Measurements from ENCODE around the gene MOB2.

The MOB2 gene

DNA sequence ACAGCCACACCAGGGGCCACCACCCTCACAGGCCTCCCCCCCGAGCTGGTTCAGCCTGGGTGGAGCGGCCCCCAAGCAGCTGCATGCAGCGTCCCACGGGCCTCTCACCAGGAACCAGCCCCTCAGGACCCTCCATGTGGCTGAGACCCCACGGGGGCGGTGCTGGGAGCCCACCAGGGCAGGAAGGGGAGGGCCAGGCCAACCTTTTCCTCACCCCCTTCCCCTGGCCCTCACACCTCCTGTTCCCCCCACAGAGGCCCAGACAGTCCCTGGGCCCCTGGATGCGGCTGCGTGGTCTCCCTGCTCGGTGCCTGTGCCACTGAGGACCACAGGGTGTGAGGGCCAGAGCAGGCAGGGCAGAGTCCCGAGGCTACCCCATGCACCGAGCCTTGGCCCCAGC, 46.5 kb downstream of the MOB2 start:
- Histone ChIP-seq H3K4me2 (ENCODE audit: low read length) (no peak overlapping the region), H3K4me1 (peaks cover 3% of the 10 kb centered on the region), H3K9me3 (ENCODE audit: control insufficient read depth, low read length) (no peaks in the 10 kb centered on the region), H3K4me3 (ENCODE audit: low read depth, low read length) (no peak overlapping the region), H2AFZ (no peak overlapping the region), H3K27ac (no peak overlapping the region), H3K9ac (no peak overlapping the region), H3K36me3 (ENCODE audit: control insufficient read depth, insufficient read depth, low read length) (no peaks in the 10 kb centered on the region), H3K27me3 (ENCODE audit: control insufficient read depth, insufficient read depth, low read length) (no peaks in the 10 kb centered on the region), H3K79me2 (no peaks in the 10 kb centered on the region)
- TF ChIP-seq, protein P1, sequence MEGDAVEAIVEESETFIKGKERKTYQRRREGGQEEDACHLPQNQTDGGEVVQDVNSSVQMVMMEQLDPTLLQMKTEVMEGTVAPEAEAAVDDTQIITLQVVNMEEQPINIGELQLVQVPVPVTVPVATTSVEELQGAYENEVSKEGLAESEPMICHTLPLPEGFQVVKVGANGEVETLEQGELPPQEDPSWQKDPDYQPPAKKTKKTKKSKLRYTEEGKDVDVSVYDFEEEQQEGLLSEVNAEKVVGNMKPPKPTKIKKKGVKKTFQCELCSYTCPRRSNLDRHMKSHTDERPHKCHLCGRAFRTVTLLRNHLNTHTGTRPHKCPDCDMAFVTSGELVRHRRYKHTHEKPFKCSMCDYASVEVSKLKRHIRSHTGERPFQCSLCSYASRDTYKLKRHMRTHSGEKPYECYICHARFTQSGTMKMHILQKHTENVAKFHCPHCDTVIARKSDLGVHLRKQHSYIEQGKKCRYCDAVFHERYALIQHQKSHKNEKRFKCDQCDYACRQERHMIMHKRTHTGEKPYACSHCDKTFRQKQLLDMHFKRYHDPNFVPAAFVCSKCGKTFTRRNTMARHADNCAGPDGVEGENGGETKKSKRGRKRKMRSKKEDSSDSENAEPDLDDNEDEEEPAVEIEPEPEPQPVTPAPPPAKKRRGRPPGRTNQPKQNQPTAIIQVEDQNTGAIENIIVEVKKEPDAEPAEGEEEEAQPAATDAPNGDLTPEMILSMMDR (IDR thresholded peaks at IDR 0.05) = no peak

DNA sequence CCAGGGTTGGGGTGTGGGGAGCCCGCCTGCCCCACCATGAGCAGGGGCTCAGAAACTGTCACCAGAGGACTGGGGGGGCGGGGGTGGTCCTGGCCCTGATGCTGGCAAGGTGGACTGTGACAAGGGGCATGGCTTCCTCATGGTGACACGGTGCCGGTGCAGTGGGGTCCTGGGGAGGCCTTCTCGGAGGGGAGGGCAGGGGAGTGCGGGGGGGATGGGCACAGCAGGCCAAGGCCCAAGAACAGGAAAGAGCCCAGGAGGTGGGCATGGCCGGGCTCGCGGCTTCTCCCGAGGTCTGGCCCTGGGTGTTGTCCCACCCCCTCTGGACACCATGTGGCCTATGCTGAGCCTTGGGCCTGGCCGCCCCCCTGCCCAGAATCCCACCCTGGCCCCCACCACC, 47.2 kb downstream of the MOB2 start:
- Histone ChIP-seq H3K27me3 (ENCODE audit: control insufficient read depth, insufficient read depth, low read length) (no peaks in the 10 kb centered on the region), H3K79me2 (no peaks in the 10 kb centered on the region), H3K9me3 (ENCODE audit: control insufficient read depth, low read length) (no peaks in the 10 kb centered on the region), H3K4me2 (ENCODE audit: low read length) (no peak overlapping the region), H3K9ac (no peak overlapping the region), H3K36me3 (ENCODE audit: control insufficient read depth, insufficient read depth, low read length) (no peaks in the 10 kb centered on the region), H3K4me1 (peaks cover 3% of the 10 kb centered on the region), H2AFZ (no peak overlapping the region), H3K27ac (no peak overlapping the region), H3K4me3 (ENCODE audit: low read depth, low read length) (no peak overlapping the region)
- TF ChIP-seq, protein P1 (IDR thresholded peaks at IDR 0.05) = no peak

DNA sequence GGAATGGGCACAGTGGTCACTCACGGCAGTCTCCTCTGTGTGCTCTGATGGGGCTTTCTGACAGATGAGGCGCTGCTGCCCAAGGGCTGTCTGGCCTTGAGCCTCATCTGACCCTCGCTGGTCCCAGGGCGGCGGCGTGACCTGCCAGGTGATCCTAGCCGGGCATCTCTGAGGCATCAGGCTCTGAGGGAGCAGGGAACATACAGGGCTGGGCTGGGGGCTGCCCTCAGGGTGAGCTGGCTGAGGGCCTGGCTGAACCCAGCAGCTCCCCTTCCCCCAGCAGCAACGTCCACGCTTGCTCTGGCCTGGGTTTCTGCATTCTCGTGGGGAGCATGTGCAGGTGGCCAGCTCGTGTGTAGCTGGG, 47.6 kb downstream of the MOB2 start:
- Histone ChIP-seq H3K4me1 (peaks cover 3% of the 10 kb centered on the region), H3K36me3 (ENCODE audit: control insufficient read depth, insufficient read depth, low read length) (no peaks in the 10 kb centered on the region), H3K9ac (no peak overlapping the region), H3K27ac (no peak overlapping the region), H3K4me2 (ENCODE audit: low read length) (no peak overlapping the region), H3K9me3 (ENCODE audit: control insufficient read depth, low read length) (no peaks in the 10 kb centered on the region), H2AFZ (no peak overlapping the region), H3K4me3 (ENCODE audit: low read depth, low read length) (no peak overlapping the region), H3K79me2 (no peaks in the 10 kb centered on the region), H3K27me3 (ENCODE audit: control insufficient read depth, insufficient read depth, low read length) (no peaks in the 10 kb centered on the region)
- TF ChIP-seq, protein P1 (IDR thresholded peaks at IDR 0.05) = no peak

- Histone ChIP-seq H3K36me3 (ENCODE audit: control insufficient read depth, insufficient read depth, low read length) (no peaks in the 10 kb centered on the region), H2AFZ (no peak overlapping the region), H3K9ac (no peak overlapping the region), H3K4me3 (ENCODE audit: low read depth, low read length) (no peak overlapping the region), H3K27me3 (ENCODE audit: control insufficient read depth, insufficient read depth, low read length) (no peaks in the 10 kb centered on the region), H3K27ac (no peak overlapping the region), H3K79me2 (no peaks in the 10 kb centered on the region), H3K4me1 (peaks cover 3% of the 10 kb centered on the region), H3K4me2 (ENCODE audit: low read length) (no peak overlapping the region), H3K9me3 (ENCODE audit: control insufficient read depth, low read length) (no peaks in the 10 kb centered on the region)
- TF ChIP-seq, protein P1 (IDR thresholded peaks at IDR 0.05) = no peak
Measured at GRCh38 chr11:1438261-1438966, 48.2 kb downstream of the MOB2 start.

DNA sequence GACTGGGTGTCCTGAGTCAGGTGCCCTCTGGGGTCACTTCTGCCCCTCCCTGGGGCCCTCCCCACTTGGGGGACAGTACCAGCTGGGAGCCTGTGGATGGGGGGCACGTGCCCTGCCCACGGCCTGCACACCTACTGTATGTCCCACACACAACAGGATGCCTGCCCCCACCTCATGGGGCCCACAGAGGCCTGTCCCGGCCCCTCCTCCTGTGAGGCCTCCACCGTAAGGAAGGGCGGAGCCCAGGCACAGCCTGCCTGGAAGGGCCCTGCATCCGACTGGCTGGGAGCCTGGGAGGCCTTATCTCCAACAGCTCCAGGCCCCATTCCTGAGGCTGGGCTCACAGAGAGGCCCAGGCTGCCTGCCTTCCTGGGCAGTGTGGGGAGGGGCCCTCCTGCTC, 49.1 kb downstream of the MOB2 start:
- Histone ChIP-seq H3K9me3 (ENCODE audit: control insufficient read depth, low read length) (no peaks in the 10 kb centered on the region), H3K27me3 (ENCODE audit: control insufficient read depth, insufficient read depth, low read length) (no peaks in the 10 kb centered on the region), H3K36me3 (ENCODE audit: control insufficient read depth, insufficient read depth, low read length) (no peaks in the 10 kb centered on the region), H3K9ac (no peak overlapping the region), H2AFZ (no peak overlapping the region), H3K4me1 (peaks cover 3% of the 10 kb centered on the region), H3K27ac (no peak overlapping the region), H3K79me2 (no peaks in the 10 kb centered on the region), H3K4me2 (ENCODE audit: low read length) (no peak overlapping the region), H3K4me3 (ENCODE audit: low read depth, low read length) (no peak overlapping the region)
- TF ChIP-seq, protein P1 (IDR thresholded peaks at IDR 0.05) = no peak

Measured in parathyroid adenoma (tissue), 2 donors.